H1 (cell line): ENCODE data around the gene CYLD. TPM values are rescaled to one million over a fixed set of nuclear protein-coding genes. Genes with fewer than 3 reads are reported as not detected.

Experiments used
- CTCF ChIA-PET: fragments of 300-600 bp; sonication (Branson Sonifier 250); formaldehyde crosslinking; loops from one replicate; lab custom pipeline; 2021; ENCODE audit not compliant: partially characterized antibody; lab: Charles Lee
- POLR2A ChIA-PET: fragments of 300-600 bp; sonication (Branson Sonifier 250); formaldehyde crosslinking; loops from one replicate; lab custom pipeline; 2021; ENCODE audit warnings: inconsistent platforms; ENCODE audit not compliant: partially characterized antibody; lab: Charles Lee
- DNase-seq, 2 experiments: peaks; one replicate each; pipeline versions ENCODE4 v3.0.0 to v3.0.0-alpha.2; 2010 to 2022; ENCODE audit warnings: low spot score in 2 of 2, low read depth in 1 of 2, mixed read lengths in 1 of 2
- FAIRE-seq: peaks from 2 replicates; lab custom pipeline; 2011; peaks lifted over from hg19 to GRCh38; lab: Jason Lieb, UNC
- H2AFZ ChIP-seq: 2 replicates; pipeline ENCODE4 v1.8.1; 2012; ENCODE audit warnings: low read length, inconsistent platforms
- H2AK5ac ChIP-seq: 2 replicates; pipeline ENCODE4 v1.6.1; 2013; ENCODE audit warnings: low read depth, low read length
- H2BK120ac ChIP-seq: replicated peaks from 2 replicates; pipeline ENCODE3; 2013; ENCODE audit warnings: low read depth, low read length, inconsistent platforms
- H2BK12ac ChIP-seq: 2 replicates; pipeline ENCODE4 v1.6.1; 2013; ENCODE audit warnings: low read depth, low read length
- H2BK15ac ChIP-seq: 2 replicates; pipeline ENCODE4 v1.6.1; 2013; ENCODE audit warnings: low read length
- H2BK20ac ChIP-seq: 2 replicates; pipeline ENCODE4 v1.6.1; 2013; ENCODE audit warnings: low read length
- H2BK5ac ChIP-seq: 2 replicates; pipeline ENCODE4 v1.6.1; 2013; ENCODE audit warnings: low read depth, low read length
- H3K14ac ChIP-seq: 2 replicates; pipeline ENCODE4 v1.6.1; 2013; ENCODE audit warnings: inconsistent platforms; ENCODE audit not compliant: insufficient read length
- H3K18ac ChIP-seq: 2 replicates; pipeline ENCODE4 v1.6.1; 2013; ENCODE audit warnings: low read length; ENCODE audit errors: extremely low read depth
- H3K23ac ChIP-seq: 2 replicates; pipeline ENCODE4 v1.6.1; 2013; ENCODE audit warnings: inconsistent platforms; ENCODE audit not compliant: insufficient read length
- H3K23me2 ChIP-seq: 2 replicates; pipeline ENCODE4 v1.6.1; 2013; ENCODE audit warnings: low read depth, low read length
- H3K27ac ChIP-seq: 2 replicates; pipeline ENCODE4 v1.6.1; 2011; ENCODE audit warnings: low read depth, low read length, inconsistent platforms
- H3K27me3 ChIP-seq, 4 experiments: replicated peaks in 1 of 4; 1 replicate in 1 of 4; 2 replicates in 3 of 4; pipeline versions ENCODE4 v1.6.1 to v1.8.1; 2011 to 2013; ENCODE audit warnings: low read length in 3 of 4, mild to moderate bottlenecking in 3 of 4, inconsistent platforms in 2 of 4, mixed read lengths in 2 of 4, moderate library complexity in 1 of 4; ENCODE audit not compliant: control insufficient read depth in 3 of 4, insufficient read depth in 3 of 4; ENCODE audit errors: extremely low read depth in 1 of 4
- H3K36me3 ChIP-seq, 4 experiments: 2 replicates each; pipeline versions ENCODE4 v1.6.1 to v1.8.1; 2011 to 2013; ENCODE audit warnings: mild to moderate bottlenecking in 4 of 4, low read length in 3 of 4, moderate library complexity in 2 of 4, control low read depth in 1 of 4, inconsistent platforms in 1 of 4; ENCODE audit not compliant: insufficient read depth in 4 of 4, control insufficient read depth in 2 of 4
- H3K4ac ChIP-seq: replicated peaks from 2 replicates; pipeline ENCODE3; 2013; ENCODE audit warnings: low read length, low read depth, mixed read lengths, inconsistent platforms; ENCODE audit not compliant: insufficient read length
- H3K4me1 ChIP-seq, 4 experiments: replicated peaks in 1 of 4; 1 replicate in 1 of 4; 2 replicates in 3 of 4; pipeline versions ENCODE4 v1.6.1 to v1.8.1; 2011 to 2013; ENCODE audit warnings: low read length in 3 of 4, inconsistent platforms in 2 of 4, mixed read lengths in 1 of 4; ENCODE audit not compliant: insufficient read depth in 4 of 4, control insufficient read depth in 3 of 4
- H3K4me2 ChIP-seq, 2 experiments: 2 replicates each; pipeline versions ENCODE4 v1.6.1 to v1.8.1; 2011 to 2013; ENCODE audit warnings: low read depth in 2 of 2, low read length in 2 of 2, control low read depth in 1 of 2, inconsistent platforms in 1 of 2, mild to moderate bottlenecking in 1 of 2; ENCODE audit not compliant: insufficient read depth in 1 of 2
- H3K4me3 ChIP-seq, 4 experiments: fragments of 200-600, 300-600 bp in 1 of 4; sonication (generic), shearing (Covaris generic), sonication (Bioruptor Twin) in 1 of 4; 2 replicates each; pipeline versions ENCODE4 v1.5.1 to v1.8.1; 2011 to 2016; ENCODE audit warnings: low read length in 4 of 4, low read depth in 3 of 4, control low read depth in 2 of 4, inconsistent platforms in 2 of 4, mild to moderate bottlenecking in 2 of 4, mixed read lengths in 1 of 4, moderate library complexity in 1 of 4; ENCODE audit not compliant: insufficient read depth in 2 of 4; ENCODE audit errors: extremely low read depth in 1 of 4
- H3K56ac ChIP-seq: replicated peaks from 2 replicates; pipeline ENCODE3; 2013; ENCODE audit warnings: low read depth, mild to moderate bottlenecking, mixed read lengths, low read length, inconsistent platforms; ENCODE audit not compliant: insufficient read length
- H3K79me1 ChIP-seq: 2 replicates; pipeline ENCODE4 v1.6.1; 2013; ENCODE audit warnings: low read depth, low read length, control low read depth
- H3K79me2 ChIP-seq, 2 experiments: 2 replicates each; pipeline versions ENCODE4 v1.6.1 to v1.8.1; 2012 to 2013; ENCODE audit warnings: low read length in 2 of 2, mild to moderate bottlenecking in 2 of 2, inconsistent platforms in 1 of 2; ENCODE audit not compliant: insufficient read depth in 2 of 2, control insufficient read depth in 1 of 2
- H3K9ac ChIP-seq, 4 experiments: replicated peaks in 1 of 4; 1 replicate in 1 of 4; 2 replicates in 3 of 4; pipeline versions ENCODE4 v1.6.1 to v1.8.1; 2011 to 2013; ENCODE audit warnings: low read depth in 3 of 4, low read length in 3 of 4, control low read depth in 2 of 4, mild to moderate bottlenecking in 2 of 4, moderate library complexity in 2 of 4, inconsistent platforms in 1 of 4; ENCODE audit errors: extremely low read depth in 1 of 4
- H3K9me3 ChIP-seq, 2 experiments: 2 replicates each; pipeline versions ENCODE4 v1.6.1 to v1.8.1; 2012 to 2013; ENCODE audit warnings: mild to moderate bottlenecking in 2 of 2, moderate library complexity in 2 of 2, control low read depth in 1 of 2, inconsistent platforms in 1 of 2, low read depth in 1 of 2, low read length in 1 of 2, mixed read lengths in 1 of 2; ENCODE audit not compliant: insufficient read depth in 2 of 2
- H4K20me1 ChIP-seq, 2 experiments: replicated peaks in 1 of 2; 2 replicates each; pipeline versions ENCODE3 to v1.8.1; 2011 to 2013; ENCODE audit warnings: inconsistent platforms in 2 of 2, low read length in 2 of 2, mild to moderate bottlenecking in 1 of 2; ENCODE audit not compliant: insufficient read depth in 2 of 2, control insufficient read depth in 1 of 2
- H4K5ac ChIP-seq: 2 replicates; pipeline ENCODE4 v1.6.1; 2013; ENCODE audit warnings: low read length, low read depth, mixed read lengths, inconsistent platforms; ENCODE audit not compliant: insufficient read length
- H4K8ac ChIP-seq: 2 replicates; pipeline ENCODE4 v1.8.0; 2013; ENCODE audit warnings: mild to moderate bottlenecking, moderate library complexity, low read length, inconsistent platforms; ENCODE audit not compliant: insufficient read depth; ENCODE audit errors: extremely low read depth
- H4K91ac ChIP-seq: replicated peaks from 2 replicates; pipeline ENCODE3; 2013; ENCODE audit warnings: low read length, mixed read lengths, inconsistent platforms; ENCODE audit not compliant: insufficient read length
- BACH1 ChIP-seq: IDR thresholded peaks from 2 replicates; pipeline ENCODE4 v1.6.1; 2012; ENCODE audit warnings: low read length, improper control_type of control experiment
- RXRA ChIP-seq: IDR thresholded peaks from 2 replicates; pipeline ENCODE4 v1.6.1; 2011; ENCODE audit warnings: low read depth, mild to moderate bottlenecking, low read length, moderate library complexity; ENCODE audit not compliant: insufficient read depth
- SP2 ChIP-seq: IDR thresholded peaks from 2 replicates; pipeline ENCODE4 v1.6.1; 2012; ENCODE audit warnings: mild to moderate bottlenecking, low read length, inconsistent platforms
- WGBS, 2 experiments: shearing (Covaris generic) in 1 of 2; methylation state at CpG; one replicate each; pipeline versions ENCODE4 v1.1.6 to v1.1.7; 2013 to 2015; ENCODE audit warnings: low lambda C conversion rate in 2 of 2, mixed read lengths in 2 of 2, inconsistent platforms in 1 of 2, low coverage in 1 of 2, missing lambda C conversion rate in 1 of 2; ENCODE audit not compliant: insufficient replicate concordance in 2 of 2, insufficient coverage in 1 of 2, insufficient read length in 1 of 2; ENCODE audit errors: extremely low coverage in 1 of 2, missing lambda C conversion rate in 1 of 2; 5-methylcytosine and 5-hydroxymethylcytosine counted together
- polyA plus RNA-seq, 7 experiments: library from polyadenylated mRNA; depleted of rRNA in 3 of 7; stranded (reverse) in 5 of 7; unstranded in 2 of 7; fragments of >200 nt in 5 of 7; fragments of 200-250 nt in 2 of 7; gene quantifications; 1 replicate in 5 of 7; 2 replicates in 1 of 7; 4 replicates in 1 of 7; pipeline versions ENCODE4 v1.2.1 to v1.2.3, GENCODE V29; 2011 to 2013; ENCODE audit warnings: missing spikeins in 2 of 7, mixed read lengths in 2 of 7
- total RNA-seq: library from RNA; stranded (reverse); fragmentation: NEBNext Ultra II Directional; extraction: Animal tissue kit (Norgen Biotek cat#: 25700); gene quantifications from 2 replicates; pipeline ENCODE4 v1.2.1, GENCODE V29; 2021

CYLD gene
- total and polyA plus RNA-seq, 2 of the 8 experiments (the other 6 are each of a cell fraction or from before 2014, with no cell fraction given) = 3.7 to 18.8 TPM

- H2AK5ac ChIP-seq = no peak overlapping the region
- H3K4me2 ChIP-seq = no peak overlapping the region
- no peak for FAIRE-seq
- no peak for TF ChIP-seq SP2
- no peak for TF ChIP-seq RXRA
- TF ChIP-seq BACH1 = no peak
- no peak overlapping the region for H3K4me3 ChIP-seq
- no peaks in the 10 kb centered on the region for H3K79me1 ChIP-seq
- no peaks in the 10 kb centered on the region for H3K79me2 ChIP-seq
- no peak overlapping the region for H4K91ac ChIP-seq
- H4K8ac ChIP-seq = no peak overlapping the region
- peaks cover 0 to 7% of the 10 kb centered on the region in 2 experiments for H4K20me1 ChIP-seq
- no peak overlapping the region for H3K27ac ChIP-seq
- H4K5ac ChIP-seq = no peak overlapping the region
- CTCF ChIA-PET = interaction anchor here (0.9 to 2.1 kb wide), 5 partner anchors 18 to 84 kb away, joined by 3 to 6 read pairs (median 3); no protein-coding TSS in a partner anchor
- H3K9ac ChIP-seq = no peak overlapping the region
- DNase-seq = no peak
- no peaks in the 10 kb centered on the region for H3K9me3 ChIP-seq
- no peaks in the 10 kb centered on the region for H3K36me3 ChIP-seq
- H2BK20ac ChIP-seq = no peak overlapping the region
- H2BK12ac ChIP-seq = no peak overlapping the region
- WGBS, 2 experiments = 85% methylated on average over 4 of the region's 9 CpGs; no CpG with 5 or more reads in 1 of the 2 experiments
- no peak overlapping the region for H3K56ac ChIP-seq
- no peak overlapping the region for H2AFZ ChIP-seq
- no peak overlapping the region for H3K4ac ChIP-seq
- H2BK15ac ChIP-seq = no peak overlapping the region
- H3K14ac ChIP-seq = no peak overlapping the region
- H3K23me2 ChIP-seq = peaks cover 15% of the 10 kb centered on the region
- POLR2A ChIA-PET = no interaction called here
- no peak overlapping the region for H2BK5ac ChIP-seq
- no peak overlapping the region for H2BK120ac ChIP-seq
- H3K27me3 ChIP-seq = peaks cover 0 to 26% (median 23%) of the 10 kb centered on the region in 4 experiments; a peak in 6 of 7 replicates
- H3K23ac ChIP-seq = no peak overlapping the region
- H3K18ac ChIP-seq = no peak overlapping the region
- H3K4me1 ChIP-seq = peaks cover 0 to 6% (median 1%) of the 10 kb centered on the region in 4 experiments; a peak in 3 of 7 replicates
Measured at GRCh38 chr16:50695017-50696000, 46.6 kb upstream of the CYLD start.
